Measurements from ENCODE around the gene TBX5.

The TBX5 gene

DNA sequence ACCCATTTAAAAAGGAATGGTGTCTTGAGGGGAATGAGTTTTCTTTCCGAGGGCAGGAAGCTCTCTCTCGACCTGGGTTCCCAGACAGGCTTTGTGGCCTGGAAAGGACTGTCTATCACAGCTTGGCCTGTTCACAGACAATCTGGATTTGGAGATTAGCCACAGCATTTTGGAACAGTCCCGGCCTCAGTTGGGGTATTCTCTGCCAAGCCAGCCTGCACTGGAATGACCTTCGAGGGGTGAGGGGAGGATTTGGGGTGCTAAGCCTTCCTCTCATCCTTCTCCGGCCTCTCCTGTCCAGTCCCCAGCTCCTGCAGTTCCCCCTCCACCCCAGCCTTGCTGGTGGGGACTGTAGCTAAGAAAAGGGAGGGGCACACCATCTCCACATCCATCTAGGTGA lies 13.0 kb downstream of the TBX5 start:
- Histone ChIP-seq H3K9me3 (ENCODE audit: control insufficient read depth, low read length) (no peaks in the 10 kb centered on the region), H3K4me1 (ENCODE audit: control insufficient read depth, insufficient read depth, low read length, poor library complexity, severe bottlenecking) (no peaks in the 10 kb centered on the region), H3K4me3 (ENCODE audit: insufficient read depth, low read depth, low read length, poor library complexity, severe bottlenecking) (no peak overlapping the region), H3K36me3 (ENCODE audit: control insufficient read depth, insufficient read depth, low read length) (no peaks in the 10 kb centered on the region), H3K27ac (ENCODE audit: insufficient read depth, low read length, poor library complexity, severe bottlenecking) (no peak overlapping the region), H3K27me3 (replicated peaks; ENCODE audit: control insufficient read depth, insufficient read depth, low read length, poor library complexity, severe bottlenecking) (peaks cover 16% of the 10 kb centered on the region)
- no peak for DNase-seq

DNA sequence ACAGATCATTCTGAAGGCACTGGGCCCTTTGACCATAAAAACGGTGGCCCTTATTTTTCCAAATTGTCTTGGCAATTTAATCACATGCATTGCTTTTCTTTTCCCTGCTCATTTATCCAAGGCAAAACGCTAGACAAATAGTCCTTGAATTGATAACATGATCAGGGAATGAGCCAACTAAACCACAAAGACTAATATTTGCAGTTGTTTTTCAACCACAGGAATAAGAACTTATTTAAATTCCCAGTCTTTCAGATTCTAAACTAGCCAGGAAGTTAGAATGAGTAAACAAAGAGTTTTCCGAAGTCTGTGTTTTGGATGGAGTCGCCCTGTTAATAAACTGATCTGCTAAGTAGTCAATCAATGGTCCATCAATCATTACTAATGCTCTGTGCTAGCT lies 14.9 kb downstream of the TBX5 start:
- Histone ChIP-seq H3K27me3 (replicated peaks; ENCODE audit: control insufficient read depth, insufficient read depth, low read length, poor library complexity, severe bottlenecking) (peaks cover 7% of the 10 kb centered on the region), H3K36me3 (ENCODE audit: control insufficient read depth, insufficient read depth, low read length) (no peaks in the 10 kb centered on the region), H3K27ac (ENCODE audit: insufficient read depth, low read length, poor library complexity, severe bottlenecking) (no peak overlapping the region), H3K9me3 (ENCODE audit: control insufficient read depth, low read length) (no peaks in the 10 kb centered on the region), H3K4me1 (ENCODE audit: control insufficient read depth, insufficient read depth, low read length, poor library complexity, severe bottlenecking) (no peaks in the 10 kb centered on the region), H3K4me3 (ENCODE audit: insufficient read depth, low read depth, low read length, poor library complexity, severe bottlenecking) (no peak overlapping the region)
- no peak for DNase-seq

- Histone ChIP-seq H3K27me3 (replicated peaks; ENCODE audit: control insufficient read depth, insufficient read depth, low read length, poor library complexity, severe bottlenecking) (no peaks in the 10 kb centered on the region), H3K4me1 (ENCODE audit: control insufficient read depth, insufficient read depth, low read length, poor library complexity, severe bottlenecking) (no peaks in the 10 kb centered on the region), H3K27ac (ENCODE audit: insufficient read depth, low read length, poor library complexity, severe bottlenecking) (no peak overlapping the region), H3K4me3 (ENCODE audit: insufficient read depth, low read depth, low read length, poor library complexity, severe bottlenecking) (no peak overlapping the region), H3K36me3 (ENCODE audit: control insufficient read depth, insufficient read depth, low read length) (no peaks in the 10 kb centered on the region), H3K9me3 (ENCODE audit: control insufficient read depth, low read length) (no peaks in the 10 kb centered on the region)
- no peak for DNase-seq
These were observed 21.2 kb downstream of the TBX5 start for GRCh38 chr12:114384739-114385138.

DNA sequence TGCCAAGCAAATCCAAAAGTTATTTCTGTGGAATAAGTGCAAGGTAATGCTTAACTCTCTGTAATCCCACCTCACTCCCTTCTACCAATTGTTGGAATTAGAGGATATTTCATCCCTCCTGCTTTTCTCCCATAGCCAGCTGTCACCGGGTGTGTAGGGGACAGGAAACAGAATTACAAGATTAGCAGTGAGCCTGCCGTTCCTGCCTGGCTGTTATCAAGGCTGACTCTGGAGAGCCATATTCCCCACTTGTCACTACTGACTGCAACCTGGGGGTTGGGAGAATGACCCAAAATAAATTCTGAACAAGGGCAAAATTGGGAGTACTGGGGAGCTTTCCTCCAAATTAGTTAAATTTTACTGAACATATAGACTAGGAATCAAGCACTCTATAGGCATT lies 24.8 kb downstream of the TBX5 start:
- Histone ChIP-seq H3K4me3 (ENCODE audit: insufficient read depth, low read depth, low read length, poor library complexity, severe bottlenecking) (no peak overlapping the region), H3K27me3 (replicated peaks; ENCODE audit: control insufficient read depth, insufficient read depth, low read length, poor library complexity, severe bottlenecking) (no peaks in the 10 kb centered on the region), H3K36me3 (ENCODE audit: control insufficient read depth, insufficient read depth, low read length) (no peaks in the 10 kb centered on the region), H3K4me1 (ENCODE audit: control insufficient read depth, insufficient read depth, low read length, poor library complexity, severe bottlenecking) (no peaks in the 10 kb centered on the region), H3K27ac (ENCODE audit: insufficient read depth, low read length, poor library complexity, severe bottlenecking) (no peak overlapping the region), H3K9me3 (ENCODE audit: control insufficient read depth, low read length) (no peaks in the 10 kb centered on the region)
- no peak for DNase-seq

- Histone ChIP-seq H3K36me3 (ENCODE audit: control insufficient read depth, insufficient read depth, low read length) (no peaks in the 10 kb centered on the region), H3K9me3 (ENCODE audit: control insufficient read depth, low read length) (no peaks in the 10 kb centered on the region), H3K4me1 (ENCODE audit: control insufficient read depth, insufficient read depth, low read length, poor library complexity, severe bottlenecking) (no peaks in the 10 kb centered on the region), H3K4me3 (ENCODE audit: insufficient read depth, low read depth, low read length, poor library complexity, severe bottlenecking) (no peak overlapping the region), H3K27me3 (replicated peaks; ENCODE audit: control insufficient read depth, insufficient read depth, low read length, poor library complexity, severe bottlenecking) (no peaks in the 10 kb centered on the region), H3K27ac (ENCODE audit: insufficient read depth, low read length, poor library complexity, severe bottlenecking) (no peak overlapping the region)
- DNase-seq: no peak
These were observed 34.2 kb downstream of the TBX5 start for GRCh38 chr12:114371733-114372132.

- no peaks in the 10 kb centered on the region for H3K4me1 ChIP-seq (ENCODE audit: control insufficient read depth, insufficient read depth, low read length, poor library complexity, severe bottlenecking)
- no peaks in the 10 kb centered on the region for H3K36me3 ChIP-seq (ENCODE audit: control insufficient read depth, insufficient read depth, low read length)
- no peak for DNase-seq
- no peak overlapping the region for H3K27ac ChIP-seq (ENCODE audit: insufficient read depth, low read length, poor library complexity, severe bottlenecking)
- H3K27me3 ChIP-seq (replicated peaks; ENCODE audit: control insufficient read depth, insufficient read depth, low read length, poor library complexity, severe bottlenecking): no peaks in the 10 kb centered on the region
- no peaks in the 10 kb centered on the region for H3K9me3 ChIP-seq (ENCODE audit: control insufficient read depth, low read length)
- H3K4me3 ChIP-seq (ENCODE audit: insufficient read depth, low read depth, low read length, poor library complexity, severe bottlenecking): no peak overlapping the region
These were observed 34.7 kb downstream of the TBX5 start for GRCh38 chr12:114371250-114371649.

- Histone ChIP-seq H3K27ac (ENCODE audit: insufficient read depth, low read length, poor library complexity, severe bottlenecking) (no peak overlapping the region), H3K4me3 (ENCODE audit: insufficient read depth, low read depth, low read length, poor library complexity, severe bottlenecking) (no peak overlapping the region), H3K36me3 (ENCODE audit: control insufficient read depth, insufficient read depth, low read length) (no peaks in the 10 kb centered on the region), H3K4me1 (ENCODE audit: control insufficient read depth, insufficient read depth, low read length, poor library complexity, severe bottlenecking) (no peaks in the 10 kb centered on the region), H3K9me3 (ENCODE audit: control insufficient read depth, low read length) (no peaks in the 10 kb centered on the region), H3K27me3 (replicated peaks; ENCODE audit: control insufficient read depth, insufficient read depth, low read length, poor library complexity, severe bottlenecking) (no peaks in the 10 kb centered on the region)
- no peak for DNase-seq
These were observed 37.1 kb downstream of the TBX5 start for GRCh38 chr12:114368685-114369452.

DNA sequence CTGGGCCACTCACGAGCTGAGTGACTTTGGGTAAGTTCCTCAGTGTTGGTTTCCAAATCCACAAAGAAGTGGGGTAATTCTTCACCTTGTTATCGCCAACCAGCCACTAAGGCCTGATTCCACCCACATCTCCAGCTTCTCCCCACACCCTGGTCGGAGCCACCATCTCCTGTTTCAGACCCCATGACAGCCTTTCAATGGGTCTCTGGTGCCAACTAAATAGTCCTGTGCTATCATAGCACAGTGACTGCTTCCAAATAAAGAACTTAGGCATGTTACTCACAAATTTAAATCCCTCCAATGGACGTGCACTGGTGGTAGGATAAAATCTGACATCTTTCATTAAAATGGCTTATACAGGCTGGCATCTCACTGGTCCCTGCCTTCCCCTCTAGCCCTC lies 44.0 kb downstream of the TBX5 start:
- no peaks in the 10 kb centered on the region for H3K4me1 ChIP-seq (ENCODE audit: control insufficient read depth, insufficient read depth, low read length, poor library complexity, severe bottlenecking)
- no peak overlapping the region for H3K27ac ChIP-seq (ENCODE audit: insufficient read depth, low read length, poor library complexity, severe bottlenecking)
- no peak overlapping the region for H3K4me3 ChIP-seq (ENCODE audit: insufficient read depth, low read depth, low read length, poor library complexity, severe bottlenecking)
- H3K9me3 ChIP-seq (ENCODE audit: control insufficient read depth, low read length): no peaks in the 10 kb centered on the region
- no peak for DNase-seq
- H3K36me3 ChIP-seq (ENCODE audit: control insufficient read depth, insufficient read depth, low read length): no peaks in the 10 kb centered on the region
- H3K27me3 ChIP-seq (replicated peaks; ENCODE audit: control insufficient read depth, insufficient read depth, low read length, poor library complexity, severe bottlenecking): no peaks in the 10 kb centered on the region

GRCh38 chr12:114361545-114361944 lies 44.4 kb downstream of the TBX5 start:
- no peaks in the 10 kb centered on the region for H3K27me3 ChIP-seq (replicated peaks; ENCODE audit: control insufficient read depth, insufficient read depth, low read length, poor library complexity, severe bottlenecking)
- no peak overlapping the region for H3K27ac ChIP-seq (ENCODE audit: insufficient read depth, low read length, poor library complexity, severe bottlenecking)
- H3K4me1 ChIP-seq (ENCODE audit: control insufficient read depth, insufficient read depth, low read length, poor library complexity, severe bottlenecking): no peaks in the 10 kb centered on the region
- H3K36me3 ChIP-seq (ENCODE audit: control insufficient read depth, insufficient read depth, low read length): no peaks in the 10 kb centered on the region
- no peaks in the 10 kb centered on the region for H3K9me3 ChIP-seq (ENCODE audit: control insufficient read depth, low read length)
- no peak for DNase-seq
- no peak overlapping the region for H3K4me3 ChIP-seq (ENCODE audit: insufficient read depth, low read depth, low read length, poor library complexity, severe bottlenecking)

GRCh38 chr12:114360485-114360884 lies 45.5 kb downstream of the TBX5 start:
- DNase-seq: no peak
- no peaks in the 10 kb centered on the region for H3K4me1 ChIP-seq (ENCODE audit: control insufficient read depth, insufficient read depth, low read length, poor library complexity, severe bottlenecking)
- no peaks in the 10 kb centered on the region for H3K27me3 ChIP-seq (replicated peaks; ENCODE audit: control insufficient read depth, insufficient read depth, low read length, poor library complexity, severe bottlenecking)

More at GRCh38 chr12:114360485-114360884, 45.5 kb downstream of the TBX5 start:
- H3K36me3 ChIP-seq (ENCODE audit: control insufficient read depth, insufficient read depth, low read length): no peaks in the 10 kb centered on the region
- no peaks in the 10 kb centered on the region for H3K9me3 ChIP-seq (ENCODE audit: control insufficient read depth, low read length)
- H3K4me3 ChIP-seq (ENCODE audit: insufficient read depth, low read depth, low read length, poor library complexity, severe bottlenecking): no peak overlapping the region
- H3K27ac ChIP-seq (ENCODE audit: insufficient read depth, low read length, poor library complexity, severe bottlenecking): no peak overlapping the region

Measured in effector memory CD4-positive, alpha-beta T cell (primary cell).